ENCODE results near the gene ERBB3. TPM values are rescaled to one million over a fixed set of nuclear protein-coding genes. Genes with fewer than 3 reads are reported as not detected.
"Not testable (repeated sequence)": the region's sequence is repeated elsewhere in the genome, so short reads cannot be mapped to it uniquely, and the experiment has no call there.

ERBB3 gene
- total RNA-seq, 1 donor from 2014 or later: 3.8 TPM

DNA sequence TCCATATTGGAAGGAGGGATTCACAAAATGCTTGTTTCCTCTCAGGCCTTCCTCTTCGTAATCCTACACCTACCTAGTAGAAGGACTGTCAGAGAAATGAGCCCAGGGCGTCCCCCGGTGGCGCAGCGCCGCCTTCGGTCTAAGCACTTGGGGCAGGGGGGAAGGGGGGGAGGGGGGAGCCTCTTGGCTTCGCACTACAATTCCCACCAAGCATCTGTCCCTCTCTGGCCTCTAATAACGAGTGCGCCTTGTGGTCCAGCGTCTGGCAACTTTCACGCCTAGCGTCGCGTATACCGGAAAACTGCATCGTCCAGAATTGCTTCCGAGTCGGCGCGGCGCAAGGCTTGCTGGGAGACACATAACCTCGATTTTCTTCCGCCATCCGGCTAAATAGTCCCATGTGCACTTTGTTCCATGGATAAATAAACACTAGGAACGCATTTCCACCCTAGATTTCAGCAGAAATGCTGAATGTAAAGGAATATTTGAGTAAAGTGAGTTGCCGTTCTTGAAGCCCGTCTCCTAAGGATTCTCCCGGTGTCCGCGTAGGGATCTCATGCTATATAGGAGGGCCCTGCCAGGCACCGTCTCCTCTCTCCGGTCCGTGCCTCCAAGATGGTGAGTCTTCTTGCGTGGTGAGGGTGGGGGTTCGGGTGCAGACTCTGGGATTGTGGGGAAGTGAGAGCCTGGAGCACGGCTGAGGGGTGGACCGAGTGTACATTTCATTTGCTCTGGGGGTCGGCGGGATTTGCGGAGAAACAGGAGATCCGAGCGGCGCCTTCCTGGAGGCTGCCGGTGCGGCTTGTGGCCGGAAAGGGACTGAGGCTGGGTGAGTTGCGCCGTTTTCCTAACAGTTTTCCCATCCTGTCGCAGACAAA, 38.2 kb upstream of the ERBB3 start, which contains the start of gene RPS26:
Gene RPS26 (plus strand): TSS at position 367 of the 878 bp plus-strand sequence. CDS start 249 bp downstream, at position 616.
- Histone ChIP-seq H3K27me3 (ENCODE audit: insufficient read depth, low read length) (no peaks in the 10 kb centered on the region), H3K9me3 (ENCODE audit: insufficient read depth, low read depth, low read length) (no peaks in the 10 kb centered on the region), H3K4me2 (ENCODE audit: low read length) (peak within 1 kb of the TSS; percentile 98), H3K4me3 (ENCODE audit: insufficient read depth, low read depth, low read length) (peak within 1 kb of the TSS; percentile 90), H3K9ac (ENCODE audit: low read length) (peak within 1 kb of the TSS; percentile 97), H3K4me1 (ENCODE audit: insufficient read depth, low read length) (peaks cover 21% of the 10 kb centered on the region), H3K27ac (ENCODE audit: low read depth, low read length) (peak within 1 kb of the TSS; percentile 99), H2AFZ (ENCODE audit: low read depth, low read length) (peak within 1 kb of the TSS; percentile 99), H4K20me1 (ENCODE audit: insufficient read depth, low read length) (peaks cover 40% of the 10 kb centered on the region), H3K79me2 (ENCODE audit: insufficient read depth, low read length) (peaks cover 32% of the 10 kb centered on the region), H3K36me3 (ENCODE audit: insufficient read depth, low read length) (peaks cover 29% of the 10 kb centered on the region)
- H3K36me3 Mint-ChIP-seq (ENCODE audit: low read depth, unreplicated experiment): no peaks in the 10 kb centered on the region
- peaks cover 13% of the 10 kb centered on the region for H3K4me1 Mint-ChIP-seq (ENCODE audit: low read depth, unreplicated experiment)
- DNase-seq (ENCODE audit: low read depth) (peak; percentile 99), FAIRE-seq (peak; percentile 13)
- peak within 1 kb of the TSS; percentile 98 for H3K4me3 Mint-ChIP-seq (ENCODE audit: unreplicated experiment)
- no peak for TF ChIP-seq EZH2 (IDR thresholded peaks at IDR 0.05; ENCODE audit: insufficient read depth, low read length)
- TF ChIP-seq, protein P1, sequence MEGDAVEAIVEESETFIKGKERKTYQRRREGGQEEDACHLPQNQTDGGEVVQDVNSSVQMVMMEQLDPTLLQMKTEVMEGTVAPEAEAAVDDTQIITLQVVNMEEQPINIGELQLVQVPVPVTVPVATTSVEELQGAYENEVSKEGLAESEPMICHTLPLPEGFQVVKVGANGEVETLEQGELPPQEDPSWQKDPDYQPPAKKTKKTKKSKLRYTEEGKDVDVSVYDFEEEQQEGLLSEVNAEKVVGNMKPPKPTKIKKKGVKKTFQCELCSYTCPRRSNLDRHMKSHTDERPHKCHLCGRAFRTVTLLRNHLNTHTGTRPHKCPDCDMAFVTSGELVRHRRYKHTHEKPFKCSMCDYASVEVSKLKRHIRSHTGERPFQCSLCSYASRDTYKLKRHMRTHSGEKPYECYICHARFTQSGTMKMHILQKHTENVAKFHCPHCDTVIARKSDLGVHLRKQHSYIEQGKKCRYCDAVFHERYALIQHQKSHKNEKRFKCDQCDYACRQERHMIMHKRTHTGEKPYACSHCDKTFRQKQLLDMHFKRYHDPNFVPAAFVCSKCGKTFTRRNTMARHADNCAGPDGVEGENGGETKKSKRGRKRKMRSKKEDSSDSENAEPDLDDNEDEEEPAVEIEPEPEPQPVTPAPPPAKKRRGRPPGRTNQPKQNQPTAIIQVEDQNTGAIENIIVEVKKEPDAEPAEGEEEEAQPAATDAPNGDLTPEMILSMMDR (IDR thresholded peaks at IDR 0.05; ENCODE audit: insufficient read depth, low read depth, low read length): peak; percentile 17
- H3K27me3 Mint-ChIP-seq (ENCODE audit: low read depth, unreplicated experiment): no peaks in the 10 kb centered on the region
- peak within 1 kb of the TSS; percentile 96 for H3K27ac Mint-ChIP-seq (ENCODE audit: unreplicated experiment)
- no peaks in the 10 kb centered on the region for H3K9me3 Mint-ChIP-seq (ENCODE audit: unreplicated experiment)

DNA sequence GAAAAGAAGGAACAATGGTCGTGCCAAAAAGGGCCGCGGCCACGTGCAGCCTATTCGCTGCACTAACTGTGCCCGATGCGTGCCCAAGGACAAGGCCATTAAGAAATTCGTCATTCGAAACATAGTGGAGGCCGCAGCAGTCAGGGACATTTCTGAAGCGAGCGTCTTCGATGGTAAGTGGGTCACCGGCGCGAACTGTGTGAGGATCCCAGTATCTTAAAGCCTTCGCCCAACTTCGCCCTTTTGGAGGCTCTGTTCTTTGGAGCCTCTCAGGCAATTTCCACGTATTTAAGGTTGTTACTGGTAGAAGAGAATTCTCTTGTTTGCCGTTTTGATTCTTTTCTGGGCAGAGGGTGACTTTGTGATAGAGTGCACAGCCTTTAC, 37.5 kb upstream of the ERBB3 start:
- H3K4me1 ChIP-seq (ENCODE audit: insufficient read depth, low read length): peaks cover 23% of the 10 kb centered on the region
- Mint-ChIP-seq H3K4me1 (ENCODE audit: low read depth, unreplicated experiment) (peaks cover 15% of the 10 kb centered on the region), H3K4me3 (ENCODE audit: unreplicated experiment) (peak overlapping the region; percentile 98), H3K27ac (ENCODE audit: unreplicated experiment) (peak overlapping the region; percentile 96)
- H3K27me3 ChIP-seq (ENCODE audit: insufficient read depth, low read length); H3K36me3 Mint-ChIP-seq (ENCODE audit: low read depth, unreplicated experiment); H2AFZ ChIP-seq (ENCODE audit: low read depth, low read length); FAIRE-seq; H3K27me3 Mint-ChIP-seq (ENCODE audit: low read depth, unreplicated experiment); H3K9me3 ChIP-seq (ENCODE audit: insufficient read depth, low read depth, low read length); H3K9me3 Mint-ChIP-seq (ENCODE audit: unreplicated experiment); DNase-seq (ENCODE audit: low read depth): not testable (repeated sequence)
- H3K79me2 ChIP-seq (ENCODE audit: insufficient read depth, low read length): peaks cover 32% of the 10 kb centered on the region
- peak overlapping the region; percentile 98 for H3K4me2 ChIP-seq (ENCODE audit: low read length)
- H3K27ac ChIP-seq (ENCODE audit: low read depth, low read length): peak overlapping the region; percentile 99
- H3K9ac ChIP-seq (ENCODE audit: low read length): peak overlapping the region; percentile 97
- peak overlapping the region; percentile 90 for H3K4me3 ChIP-seq (ENCODE audit: insufficient read depth, low read depth, low read length)
- peaks cover 29% of the 10 kb centered on the region for H3K36me3 ChIP-seq (ENCODE audit: insufficient read depth, low read length)
- H4K20me1 ChIP-seq (ENCODE audit: insufficient read depth, low read length): peaks cover 40% of the 10 kb centered on the region

DNA sequence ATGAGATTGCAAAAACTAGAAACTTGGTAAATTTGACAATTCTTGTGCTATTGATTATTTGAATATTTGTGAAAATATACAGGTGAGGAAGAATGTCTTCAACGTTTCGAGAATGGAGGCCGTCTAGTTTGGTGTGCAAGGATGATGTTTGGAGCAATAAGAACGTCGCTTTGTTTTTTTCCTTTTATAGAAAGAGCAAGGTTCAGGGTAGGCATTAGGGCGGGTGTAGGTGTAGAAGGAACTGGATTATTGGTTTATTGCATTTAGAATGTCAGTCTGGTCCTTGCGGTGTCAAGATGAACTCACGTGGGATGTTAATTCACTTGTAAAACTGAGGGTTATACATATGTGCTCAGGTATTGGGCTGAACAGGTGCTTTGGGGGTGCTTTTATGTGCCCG, 37.1 kb upstream of the ERBB3 start:
- Histone ChIP-seq H3K27ac (ENCODE audit: low read depth, low read length) (peak overlapping the region; percentile 99), H3K79me2 (ENCODE audit: insufficient read depth, low read length) (peaks cover 32% of the 10 kb centered on the region), H3K4me1 (ENCODE audit: insufficient read depth, low read length) (peaks cover 23% of the 10 kb centered on the region), H3K4me3 (ENCODE audit: insufficient read depth, low read depth, low read length) (peak overlapping the region; percentile 90), H3K9ac (ENCODE audit: low read length) (peak overlapping the region; percentile 97), H2AFZ (ENCODE audit: low read depth, low read length) (no peak overlapping the region), H3K9me3 (ENCODE audit: insufficient read depth, low read depth, low read length) (no peaks in the 10 kb centered on the region), H3K27me3 (ENCODE audit: insufficient read depth, low read length) (no peaks in the 10 kb centered on the region), H3K36me3 (ENCODE audit: insufficient read depth, low read length) (peaks cover 29% of the 10 kb centered on the region), H3K4me2 (ENCODE audit: low read length) (peak overlapping the region; percentile 98), H4K20me1 (ENCODE audit: insufficient read depth, low read length) (peaks cover 40% of the 10 kb centered on the region)
- TF ChIP-seq EZH2 (IDR thresholded peaks at IDR 0.05; ENCODE audit: insufficient read depth, low read length): no peak
- TF ChIP-seq, protein P1 (IDR thresholded peaks at IDR 0.05; ENCODE audit: insufficient read depth, low read depth, low read length): no peak
- DNase-seq (ENCODE audit: low read depth) (no peak), FAIRE-seq (no peak)
- peak overlapping the region; percentile 98 for H3K4me3 Mint-ChIP-seq (ENCODE audit: unreplicated experiment)
- no peaks in the 10 kb centered on the region for H3K9me3 Mint-ChIP-seq (ENCODE audit: unreplicated experiment)
- H3K27me3 Mint-ChIP-seq (ENCODE audit: low read depth, unreplicated experiment): no peaks in the 10 kb centered on the region
- H3K36me3 Mint-ChIP-seq (ENCODE audit: low read depth, unreplicated experiment): peaks cover 2% of the 10 kb centered on the region
- H3K27ac Mint-ChIP-seq (ENCODE audit: unreplicated experiment): peak overlapping the region; percentile 96
- H3K4me1 Mint-ChIP-seq (ENCODE audit: low read depth, unreplicated experiment): peaks cover 15% of the 10 kb centered on the region
